Measurements from ENCODE around the gene RUNX1. TPM values are rescaled to one million over a fixed set of nuclear protein-coding genes. Genes with fewer than 3 reads are reported as not detected.

Gene RUNX1
- total RNA-seq, 1 experiment from 2014 or later: 55.2 TPM

GRCh38 chr21:34803782-34804370 is 245.2 kb downstream of the RUNX1 start:
- CTCF ChIA-PET: no interaction called here
- H3K36me3 ChIP-seq (ENCODE audit: low read depth, low read length): peaks cover 56% of the 10 kb centered on the region

GRCh38 chr21:34802180-34802899 is 246.8 kb downstream of the RUNX1 start:
- Histone ChIP-seq H4K20me1 (ENCODE audit: low read length) (no peaks in the 10 kb centered on the region), H3K4me3 (ENCODE audit: low read length) (no peak overlapping the region), H3K4me1 (ENCODE audit: insufficient read depth, low read length) (peaks cover 26% of the 10 kb centered on the region), H3F3A (ENCODE audit: low read length, unreplicated experiment) (peaks cover 2% of the 10 kb centered on the region), H3K27me3 (ENCODE audit: low read length) (no peaks in the 10 kb centered on the region), H3K9ac (ENCODE audit: low read length) (no peak overlapping the region), H3K79me2 (ENCODE audit: low read length) (peaks cover 68% of the 10 kb centered on the region), H3K36me3 (ENCODE audit: low read depth, low read length) (peaks cover 70% of the 10 kb centered on the region), H3K9me2 (replicated peaks; ENCODE audit: low read length) (no peaks in the 10 kb centered on the region), H3K4me2 (ENCODE audit: low read length) (no peak overlapping the region), H2AFZ (ENCODE audit: low read length) (no peak overlapping the region), H3K9me3 (ENCODE audit: low read length) (no peaks in the 10 kb centered on the region), H3K27ac (ENCODE audit: low read length) (no peak overlapping the region)
- intact Hi-C loops (cut with micrococcal nuclease): no loop called here
- TF ChIP-seq CTCF (conservative IDR thresholded peaks at IDR 0.05; ENCODE audit: low read depth, low read length): no peak
- no peak for TF ChIP-seq EZH2 (IDR thresholded peaks at IDR 0.05; ENCODE audit: low read length, unreplicated experiment)
- no peak for TF ChIP-seq EZH2phosphoT487 (IDR thresholded peaks at IDR 0.05; ENCODE audit: borderline replicate concordance, low read length)
- DNase-seq (no peak), ATAC-seq (peak; percentile 8; the same call in 1 of the 2 replicates)
- no TSS peak for BruUV-seq (replicated peaks)
- ChIA-PET CTCF (no interaction called here), POLR2A (ENCODE audit: unreplicated experiment) (no interaction called here)

More at GRCh38 chr21:34803782-34804370, 245.2 kb downstream of the RUNX1 start:
- H3K9me3 ChIP-seq (ENCODE audit: low read length): no peaks in the 10 kb centered on the region
- H4K20me1 ChIP-seq (ENCODE audit: low read length): no peaks in the 10 kb centered on the region
- no peak overlapping the region for H3K4me3 ChIP-seq (ENCODE audit: low read length)
- H3K27ac ChIP-seq (ENCODE audit: low read length): no peak overlapping the region
- intact Hi-C loops (cut with micrococcal nuclease): no loop called here
- BruUV-seq (replicated peaks): no TSS peak
- TF ChIP-seq CTCF (conservative IDR thresholded peaks at IDR 0.05; ENCODE audit: low read depth, low read length) (no peak), EZH2 (IDR thresholded peaks at IDR 0.05; ENCODE audit: low read length, unreplicated experiment) (no peak), EZH2phosphoT487 (IDR thresholded peaks at IDR 0.05; ENCODE audit: borderline replicate concordance, low read length) (no peak)
- no peak overlapping the region for H3K4me2 ChIP-seq (ENCODE audit: low read length)
- H3K79me2 ChIP-seq (ENCODE audit: low read length): peaks cover 66% of the 10 kb centered on the region
- peaks cover 34% of the 10 kb centered on the region for H3K4me1 ChIP-seq (ENCODE audit: insufficient read depth, low read length)
- no peak overlapping the region for H3K9ac ChIP-seq (ENCODE audit: low read length)
- H3F3A ChIP-seq (ENCODE audit: low read length, unreplicated experiment): peaks cover 6% of the 10 kb centered on the region
- ATAC-seq (no peak), DNase-seq (no peak)
- no peak overlapping the region for H2AFZ ChIP-seq (ENCODE audit: low read length)
- POLR2A ChIA-PET (ENCODE audit: unreplicated experiment): no interaction called here
- no peaks in the 10 kb centered on the region for H3K9me2 ChIP-seq (replicated peaks; ENCODE audit: low read length)
- H3K27me3 ChIP-seq (ENCODE audit: low read length): no peaks in the 10 kb centered on the region
